GM18507 (cell line): Measurements from ENCODE around the gene OR2B6.

ENCODE experiments used
- DNase-seq: peaks from one replicate; pipeline ENCODE4 v3.0.0; 2011; ENCODE audit warnings: low read depth; ENCODE audit not compliant: insufficient read length; ENCODE audit errors: extremely low spot score
- FAIRE-seq: peaks from 2 replicates; lab custom pipeline; 2011; peaks lifted over from hg19 to GRCh38; lab: Jason Lieb, UNC

Gene OR2B6

DNA sequence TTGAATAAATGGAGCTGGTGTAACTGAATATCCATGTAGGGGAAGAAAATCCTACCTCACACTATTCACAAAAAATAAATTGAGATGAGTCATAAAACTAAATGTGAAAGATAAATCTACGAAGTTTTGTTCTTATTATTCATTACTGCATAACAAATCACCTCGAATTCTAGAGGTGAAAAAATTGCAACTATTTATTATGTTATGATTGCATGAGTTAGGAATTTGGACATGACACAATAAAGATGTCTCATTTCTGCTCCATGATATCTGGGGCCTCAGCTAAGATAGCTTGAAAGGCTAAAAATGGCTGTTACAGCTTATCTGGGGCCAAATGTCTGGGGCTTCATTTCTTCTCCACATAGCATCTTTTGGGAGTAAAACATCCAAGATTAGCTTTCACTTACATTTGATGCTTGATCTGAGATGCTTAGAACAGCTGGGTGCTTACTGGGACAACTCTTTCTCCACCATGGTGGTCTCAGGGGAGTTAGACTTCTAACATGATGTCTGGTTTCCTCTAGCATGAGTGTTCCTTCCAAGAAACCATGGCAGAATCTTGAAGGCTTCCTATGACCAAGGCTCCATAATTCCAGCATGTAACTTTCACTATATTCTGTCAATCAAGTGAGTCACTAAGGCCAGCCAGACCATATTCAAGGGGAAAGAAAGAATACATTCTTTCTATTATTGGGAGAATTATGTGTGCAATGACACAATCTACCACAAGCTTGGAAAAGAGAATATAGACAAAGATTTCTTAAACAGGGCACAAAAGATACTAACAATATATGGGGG is 30.1 kb downstream of the OR2B6 start:
- no peak for DNase-seq
- FAIRE-seq, result no peak

DNA sequence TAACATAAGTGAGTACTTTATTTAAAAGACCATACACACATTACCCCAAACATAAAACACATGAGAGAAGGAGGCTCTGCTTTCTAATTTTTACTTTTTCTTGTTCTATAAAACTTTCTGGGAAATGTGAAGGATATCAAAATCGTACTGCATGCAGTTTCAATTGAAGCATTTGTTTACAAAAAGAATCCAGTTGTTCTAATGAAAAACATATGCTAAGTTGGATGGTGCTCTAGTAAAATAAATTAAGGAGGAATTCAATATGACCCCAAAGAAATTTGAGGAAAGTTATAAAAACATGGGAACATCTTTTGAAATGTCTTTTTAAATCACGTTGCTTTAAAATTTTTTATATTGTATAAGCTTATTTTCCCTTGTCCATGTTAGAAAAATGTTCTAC is 37.6 kb downstream of the OR2B6 start:
- FAIRE-seq (no peak), DNase-seq (no peak)

DNA sequence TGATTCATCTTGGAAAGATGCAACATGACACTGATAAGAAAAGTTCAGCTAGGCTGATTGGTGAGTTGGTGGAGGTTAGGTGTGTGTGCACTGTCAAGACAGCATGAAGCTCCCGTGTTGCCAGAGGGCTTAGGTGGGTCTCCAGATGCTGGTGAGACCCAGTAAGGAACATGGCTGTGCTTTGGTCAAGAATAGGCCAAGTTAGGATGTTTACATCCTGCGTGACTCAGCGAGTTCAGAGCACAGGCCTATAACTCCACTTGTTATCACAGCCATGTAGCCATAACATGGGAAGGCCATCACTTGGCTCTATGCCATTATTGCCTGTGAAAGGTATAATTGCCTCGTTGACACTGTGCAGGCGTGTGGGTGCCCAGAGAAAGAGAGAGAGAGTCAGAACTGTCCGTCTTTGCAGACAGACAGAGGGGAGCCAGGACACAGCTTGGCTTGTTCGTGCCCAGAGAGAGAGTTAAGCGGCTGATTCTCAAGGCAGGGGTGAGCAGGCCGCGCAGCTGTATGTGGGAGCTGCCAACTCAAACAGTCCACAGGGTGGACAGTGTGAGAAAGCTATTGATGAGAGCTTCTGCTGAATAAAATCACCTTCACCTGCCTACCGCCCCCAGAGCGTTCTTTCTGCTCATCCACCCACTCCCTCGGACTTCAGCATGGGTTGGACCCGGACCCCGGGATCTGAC is 43.5 kb downstream of the OR2B6 start:
- DNase-seq (no peak), FAIRE-seq (no peak)

DNA sequence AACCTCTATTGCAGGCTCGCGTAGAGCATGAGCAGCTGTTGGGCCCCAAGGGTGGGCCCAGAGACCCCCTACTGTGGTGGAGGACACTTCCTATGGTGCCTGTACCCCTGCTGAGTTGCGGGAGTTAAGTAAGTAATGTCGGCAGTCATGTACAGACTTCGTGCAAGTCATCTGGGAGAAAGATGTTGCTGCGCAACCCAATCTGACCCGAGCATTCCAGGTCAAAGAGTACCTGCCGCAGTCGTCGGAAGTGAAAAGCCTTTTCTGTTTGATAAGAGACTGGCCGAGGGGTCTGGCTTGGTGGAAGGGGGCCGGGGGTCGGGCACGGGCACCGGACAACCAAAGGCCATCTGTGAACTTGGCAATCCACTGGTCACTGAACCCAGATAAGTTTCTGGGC is 44.3 kb downstream of the OR2B6 start:
- FAIRE-seq, result no peak
- no peak for DNase-seq

DNA sequence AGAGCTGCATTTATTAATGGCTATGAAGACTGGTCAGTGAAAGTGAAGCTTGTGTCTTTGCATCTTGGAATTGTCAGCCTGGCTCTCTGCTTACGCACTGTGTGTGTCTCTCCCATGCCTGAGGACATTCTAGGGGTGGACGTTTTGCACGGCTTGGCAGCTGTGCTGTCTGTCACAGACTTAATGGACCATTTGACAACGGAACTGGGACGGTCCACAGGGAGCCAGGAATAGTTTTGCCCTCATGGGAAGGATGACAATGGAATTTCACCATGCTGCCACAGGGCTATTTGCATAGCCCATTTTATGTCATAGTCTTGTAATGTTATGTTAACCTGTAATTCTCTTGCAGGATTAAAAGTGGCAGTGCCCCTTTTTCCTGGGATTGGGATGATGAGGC is 44.7 kb downstream of the OR2B6 start:
- DNase-seq (no peak), FAIRE-seq (no peak)

DNA sequence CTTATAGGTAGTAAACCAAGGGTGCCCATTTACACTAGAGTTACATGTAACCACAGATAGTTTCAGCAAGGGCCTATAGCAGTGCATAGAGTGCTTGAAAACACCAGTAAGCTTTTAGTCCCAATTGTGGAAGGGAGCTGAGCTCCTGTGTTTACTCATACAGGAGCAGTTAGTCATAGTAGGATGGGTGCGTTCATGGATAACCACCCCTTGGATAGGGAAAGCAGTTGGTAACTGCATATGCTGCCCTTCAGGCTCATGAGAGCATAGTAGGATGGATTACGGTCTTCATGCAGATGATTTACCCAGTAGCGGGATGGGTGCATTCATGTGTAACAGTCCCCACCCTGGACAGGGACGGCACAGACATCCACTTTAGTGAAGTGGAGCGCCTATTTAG is 45.1 kb downstream of the OR2B6 start:
- FAIRE-seq (no peak), DNase-seq (no peak)

DNA sequence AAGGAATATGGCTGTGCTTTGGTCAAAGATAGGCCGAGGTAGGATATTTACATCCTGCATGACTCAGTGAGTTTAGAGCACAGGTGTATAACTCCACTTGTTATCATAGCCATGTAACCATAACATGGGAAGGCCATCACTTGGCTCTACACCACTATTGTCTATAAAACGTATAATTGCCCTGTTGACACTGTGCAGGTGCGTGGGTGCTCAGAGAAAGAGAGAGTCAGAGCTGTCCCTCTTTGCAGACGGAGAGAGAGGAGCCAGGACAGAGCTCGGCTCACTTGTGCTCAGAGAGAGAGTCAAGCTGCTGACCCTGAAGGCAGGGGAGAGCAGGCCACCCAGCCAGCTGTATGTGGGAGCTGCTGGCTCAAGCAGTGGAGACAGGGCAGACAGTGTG is 46.0 kb downstream of the OR2B6 start:
- FAIRE-seq, result no peak

DNA sequence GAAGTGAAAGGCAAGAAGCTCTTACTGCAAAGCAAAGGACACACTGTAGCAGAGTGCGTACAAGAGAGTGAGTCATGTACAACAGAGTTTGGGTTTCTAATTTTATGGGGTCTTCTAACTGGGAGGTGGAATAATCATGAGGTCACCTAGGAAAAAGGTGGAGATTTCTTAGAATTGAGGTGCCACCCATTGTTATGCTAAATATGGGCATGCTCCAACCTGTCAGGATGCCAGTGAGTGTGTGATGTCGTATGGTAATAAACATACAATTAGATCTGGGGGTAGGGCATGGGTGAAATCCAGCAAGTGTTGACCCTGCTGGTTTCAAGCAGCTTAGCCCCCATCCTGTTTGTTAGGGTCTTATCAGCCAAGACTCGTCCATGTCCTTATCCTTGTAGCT is 46.6 kb downstream of the OR2B6 start:
- no peak for DNase-seq
- no peak for FAIRE-seq

More for the DNA sequence above, 46.0 kb downstream of the OR2B6 start:
- DNase-seq, result no peak

DNA sequence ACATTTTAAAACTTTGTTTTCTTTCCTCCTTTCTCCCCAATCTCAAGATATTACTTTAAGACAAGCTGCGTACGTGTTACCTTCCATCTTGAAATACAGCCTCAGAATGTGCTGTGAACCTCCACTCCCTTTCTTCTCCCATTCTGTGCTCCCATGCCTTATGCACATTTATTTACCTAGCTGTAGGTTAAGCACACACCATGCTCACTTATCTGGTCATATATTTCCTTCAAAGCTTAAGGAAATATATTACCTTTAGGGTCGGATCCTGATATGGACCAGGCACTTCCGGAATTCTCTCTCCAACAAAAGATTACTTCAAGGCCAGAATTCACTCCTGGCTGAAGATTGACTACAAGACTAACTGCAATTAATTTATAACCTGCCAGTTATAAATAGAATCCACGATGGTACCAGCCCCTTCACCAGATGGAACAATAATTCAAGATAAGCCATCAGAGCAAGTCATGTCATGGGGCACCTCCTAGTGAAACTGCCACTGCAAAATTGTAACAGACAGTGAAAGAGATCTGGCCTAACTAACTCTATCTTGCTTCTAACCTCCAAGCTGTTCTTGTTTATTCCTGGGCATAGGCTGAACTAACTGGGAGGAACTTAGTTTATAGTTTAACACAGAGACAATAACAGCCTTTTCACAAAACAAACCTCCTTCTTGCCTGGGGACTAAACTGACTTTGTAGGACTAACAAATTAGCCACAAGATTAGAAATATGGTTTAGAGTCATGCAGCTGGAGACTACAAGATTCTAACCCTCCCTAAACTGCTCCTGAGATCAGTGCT is 47.5 kb downstream of the OR2B6 start:
- DNase-seq (no peak), FAIRE-seq (no peak)

DNA sequence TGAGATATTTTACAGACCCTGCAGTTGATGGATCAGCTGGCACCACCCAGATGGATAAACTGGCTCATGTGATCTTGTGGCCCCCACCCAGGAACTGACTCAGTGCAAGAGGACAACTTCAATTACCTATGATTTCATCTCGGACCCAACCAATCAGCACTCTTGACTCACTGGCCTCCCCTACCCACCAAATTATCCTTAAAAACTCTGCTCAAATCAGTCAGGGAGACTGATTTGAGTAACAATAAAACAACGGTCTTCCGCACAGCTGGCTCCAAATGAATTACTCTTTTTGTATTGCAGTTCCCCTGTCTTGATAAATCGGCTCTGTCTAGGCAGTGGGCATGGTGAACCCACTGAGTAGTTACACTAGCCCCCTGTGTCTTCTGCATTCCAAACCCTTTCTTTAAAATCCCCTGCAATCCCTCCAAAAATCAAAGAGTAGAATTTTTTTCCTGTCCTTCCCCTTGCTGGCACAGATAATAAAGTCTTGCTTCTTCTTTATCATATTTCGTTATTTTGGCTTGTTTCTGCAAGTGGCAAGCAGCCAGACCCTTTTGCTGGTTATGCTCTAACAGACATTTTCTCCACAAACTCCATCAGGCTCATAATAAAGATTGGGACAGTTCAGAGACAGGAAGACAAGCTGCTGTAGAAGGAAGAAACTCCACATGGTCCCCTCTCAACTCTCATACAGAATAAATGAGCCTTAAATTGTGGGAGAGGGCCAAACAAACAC is 48.3 kb downstream of the OR2B6 start:
- no peak for DNase-seq
- no peak for FAIRE-seq

DNA sequence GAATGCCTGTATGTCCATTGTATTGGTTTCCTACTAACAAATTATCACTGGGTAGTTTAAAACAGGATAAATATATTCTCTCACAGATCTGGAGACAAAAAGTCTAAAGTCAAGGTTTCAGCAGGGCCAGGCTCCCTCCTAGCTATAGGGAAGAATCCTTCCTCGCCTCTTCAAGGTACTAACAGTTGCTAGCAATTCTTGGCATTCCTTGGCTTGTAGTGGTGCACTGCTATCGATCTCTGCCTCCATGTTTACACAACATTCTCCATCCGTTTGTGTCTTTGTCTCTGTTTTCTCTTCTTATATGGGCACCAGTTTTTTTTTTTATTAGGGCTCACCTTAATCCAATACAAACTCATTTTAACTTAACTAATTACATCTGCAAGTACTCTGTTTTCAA is 48.9 kb downstream of the OR2B6 start:
- no peak for DNase-seq
- no peak for FAIRE-seq
